DOHH2 (cell line): ENCODE measurements around the gene ZNF436.
"Not testable (repeated sequence)": the region's sequence is repeated elsewhere in the genome, so short reads cannot be mapped to it uniquely, and the experiment has no call there.

Experiments
- H3F3A ChIP-seq: fragments of 200-600 bp; sonication (generic), shearing (Covaris generic); 2 replicates; pipeline ENCODE4 v1.6.0; 2016; ENCODE audit warnings: antibody characterized with exemption, mild to moderate bottlenecking; ENCODE audit not compliant: control insufficient read depth, insufficient read depth
- H3K27ac ChIP-seq: fragments of 200-600 bp; sonication (generic); 2 replicates; pipeline ENCODE4 v1.5.1; 2014; ENCODE audit warnings: low read depth, mild to moderate bottlenecking, low read length, moderate library complexity
- H3K27me3 ChIP-seq: fragments of 200-600 bp; sonication (generic); 2 replicates; pipeline ENCODE4 v1.6.1; 2014; ENCODE audit warnings: mild to moderate bottlenecking, low read length, mixed read lengths; ENCODE audit not compliant: control insufficient read depth
- H3K36me3 ChIP-seq: fragments of 200-600 bp; sonication (generic); 2 replicates; pipeline ENCODE4 v1.6.1; 2014; ENCODE audit warnings: mild to moderate bottlenecking, low read length, moderate library complexity, mixed read lengths; ENCODE audit not compliant: control insufficient read depth
- H3K4me1 ChIP-seq: fragments of 200-600 bp; sonication (generic); 2 replicates; pipeline ENCODE4 v1.6.1; 2014; ENCODE audit warnings: mild to moderate bottlenecking, low read length, mixed read lengths; ENCODE audit not compliant: control insufficient read depth
- H3K4me2 ChIP-seq: fragments of 200-600 bp; sonication (generic); 2 replicates; pipeline ENCODE4 v1.6.0; 2014; ENCODE audit warnings: mild to moderate bottlenecking, low read length, moderate library complexity
- H3K4me3 ChIP-seq: fragments of 200-600 bp; sonication (generic); 2 replicates; pipeline ENCODE4 v1.5.1; 2014; ENCODE audit warnings: mild to moderate bottlenecking, low read length, mixed read lengths
- H3K79me2 ChIP-seq: fragments of 200-600 bp; sonication (generic); 2 replicates; pipeline ENCODE4 v1.6.1; 2014; ENCODE audit warnings: mild to moderate bottlenecking, low read length, mixed read lengths; ENCODE audit not compliant: control insufficient read depth
- H3K9me2 ChIP-seq: fragments of 200-600 bp; sonication (generic); replicated peaks from 2 replicates; pipeline ENCODE4 v1.6.1; 2014; ENCODE audit warnings: mild to moderate bottlenecking, low read length, mixed read lengths; ENCODE audit not compliant: control insufficient read depth
- H3K9me3 ChIP-seq: fragments of 200-600 bp; sonication (generic); 2 replicates; pipeline ENCODE4 v1.6.1; 2014; ENCODE audit warnings: antibody characterized with exemption, low read length, mixed read lengths; ENCODE audit not compliant: control insufficient read depth, insufficient read depth
- H4K20me1 ChIP-seq: fragments of 200-600 bp; sonication (generic); 2 replicates; pipeline ENCODE4 v1.6.0; 2014; ENCODE audit warnings: low read depth, mild to moderate bottlenecking, antibody characterized with exemption, low read length, moderate library complexity; ENCODE audit not compliant: control insufficient read depth, insufficient read depth
- CTCF ChIP-seq: fragments of 200-600 bp; sonication (generic); IDR thresholded peaks from one replicate; pipeline ENCODE4 v1.5.1; 2014; ENCODE audit warnings: antibody characterized with exemption, mild to moderate bottlenecking, low read depth, low read length; ENCODE audit not compliant: poor library complexity, severe bottlenecking
- EZH2phosphoT487 ChIP-seq: fragments of 200-600 bp; sonication (generic); IDR thresholded peaks from 2 replicates; pipeline ENCODE4 v1.6.1; 2017; ENCODE audit warnings: borderline replicate concordance, mild to moderate bottlenecking, antibody characterized with exemption, low read length, moderate library complexity, mixed read lengths

Gene ZNF436

GRCh38 chr1:23383577-23384311, 14.1 kb upstream of the ZNF436 start:
- Histone ChIP-seq H3K79me2 (no peaks in the 10 kb centered on the region), H3K27ac (no peak overlapping the region)

GRCh38 chr1:23381233-23381885, 11.7 kb upstream of the ZNF436 start:
- Histone ChIP-seq H3K4me2 (no peak overlapping the region), H3K4me3 (no peak overlapping the region), H3F3A (peaks cover 3% of the 10 kb centered on the region; the same call in 1 of the 2 replicates), H3K4me1 (peaks cover 17% of the 10 kb centered on the region), H3K79me2 (no peaks in the 10 kb centered on the region), H3K27ac (no peak overlapping the region), H3K9me3 (no peaks in the 10 kb centered on the region), H3K27me3 (peaks cover 20% of the 10 kb centered on the region), H3K9me2 (no peaks in the 10 kb centered on the region), H3K36me3 (no peaks in the 10 kb centered on the region), H4K20me1 (no peaks in the 10 kb centered on the region)
- TF ChIP-seq CTCF (no peak), EZH2phosphoT487 (no peak)

More at GRCh38 chr1:23383577-23384311, 14.1 kb upstream of the ZNF436 start:
- no peak for TF ChIP-seq EZH2phosphoT487
- TF ChIP-seq CTCF = no peak
- Histone ChIP-seq H3K36me3 (no peaks in the 10 kb centered on the region), H3K4me2 (no peak overlapping the region), H3F3A (peaks cover 3% of the 10 kb centered on the region; the same call in 1 of the 2 replicates), H3K9me3 (no peaks in the 10 kb centered on the region), H3K4me3 (no peak overlapping the region), H3K9me2 (no peaks in the 10 kb centered on the region), H3K4me1 (peaks cover 17% of the 10 kb centered on the region), H4K20me1 (no peaks in the 10 kb centered on the region), H3K27me3 (peaks cover 17% of the 10 kb centered on the region)

GRCh38 chr1:23380719-23381118, 11.1 kb upstream of the ZNF436 start:
- Histone ChIP-seq H3K27me3 (peaks cover 20% of the 10 kb centered on the region), H3K4me1 (peaks cover 17% of the 10 kb centered on the region), H3K9me3 (no peaks in the 10 kb centered on the region), H3K4me3 (no peak overlapping the region), H3K36me3 (no peaks in the 10 kb centered on the region), H3F3A (peaks cover 3% of the 10 kb centered on the region; the same call in 1 of the 2 replicates), H3K9me2 (no peaks in the 10 kb centered on the region), H3K27ac (no peak overlapping the region), H4K20me1 (no peaks in the 10 kb centered on the region), H3K4me2 (no peak overlapping the region), H3K79me2 (no peaks in the 10 kb centered on the region)
- TF ChIP-seq EZH2phosphoT487 (no peak), CTCF (no peak)

GRCh38 chr1:23380236-23380635, 10.6 kb upstream of the ZNF436 start:
- Histone ChIP-seq H3K4me1 (peaks cover 17% of the 10 kb centered on the region), H3K27me3 (peaks cover 20% of the 10 kb centered on the region)
- not testable (repeated sequence) for H3K9me3 ChIP-seq, H4K20me1 ChIP-seq, H3K4me3 ChIP-seq, H3K36me3 ChIP-seq, H3K4me2 ChIP-seq, H3F3A ChIP-seq, H3K27ac ChIP-seq, H3K9me2 ChIP-seq, H3K79me2 ChIP-seq
